ENCODE data around the gene ANAPC5.

ANAPC5 gene

GRCh38 chr12:121284551-121285390 is 67.4 kb downstream of the ANAPC5 start:
- TF ChIP-seq REST (IDR thresholded peaks at IDR 0.05; ENCODE audit: insufficient read depth in 1 of 2, low read depth in 2 of 2, low read length in 2 of 2) (no peak), FOXP2 (optimal IDR thresholded peaks at IDR 0.05; ENCODE audit: borderline replicate concordance, extremely low read depth, extremely low read length, insufficient read depth) (no peak), TAF1 (IDR thresholded peaks at IDR 0.05; ENCODE audit: borderline replicate concordance, insufficient read depth, low read length) (no peak), SIN3A (IDR thresholded peaks at IDR 0.05; ENCODE audit: borderline replicate concordance, insufficient read depth, low read length) (no peak), POLR2AphosphoS5 (IDR thresholded peaks at IDR 0.05; ENCODE audit: low read depth, low read length) (no peak)

GRCh38 chr12:121283841-121284240 is 68.4 kb downstream of the ANAPC5 start:
- TF ChIP-seq SIN3A (IDR thresholded peaks at IDR 0.05; ENCODE audit: borderline replicate concordance, insufficient read depth, low read length) (no peak), FOXP2 (optimal IDR thresholded peaks at IDR 0.05; ENCODE audit: borderline replicate concordance, extremely low read depth, extremely low read length, insufficient read depth) (no peak), POLR2AphosphoS5 (IDR thresholded peaks at IDR 0.05; ENCODE audit: low read depth, low read length) (no peak), TAF1 (IDR thresholded peaks at IDR 0.05; ENCODE audit: borderline replicate concordance, insufficient read depth, low read length) (no peak), REST (IDR thresholded peaks at IDR 0.05; ENCODE audit: insufficient read depth in 1 of 2, low read depth in 2 of 2, low read length in 2 of 2) (no peak)

- TF ChIP-seq FOXP2 (optimal IDR thresholded peaks at IDR 0.05; ENCODE audit: borderline replicate concordance, extremely low read depth, extremely low read length, insufficient read depth), result no peak
- no peak for TF ChIP-seq POLR2AphosphoS5 (IDR thresholded peaks at IDR 0.05; ENCODE audit: low read depth, low read length)
- no peak for TF ChIP-seq REST (IDR thresholded peaks at IDR 0.05; ENCODE audit: insufficient read depth in 1 of 2, low read depth in 2 of 2, low read length in 2 of 2)
- no peak for TF ChIP-seq TAF1 (IDR thresholded peaks at IDR 0.05; ENCODE audit: borderline replicate concordance, insufficient read depth, low read length)
- no peak for TF ChIP-seq SIN3A (IDR thresholded peaks at IDR 0.05; ENCODE audit: borderline replicate concordance, insufficient read depth, low read length)
Measured at GRCh38 chr12:121283388-121283787, 68.8 kb downstream of the ANAPC5 start.

GRCh38 chr12:121282072-121282742 is 70.0 kb downstream of the ANAPC5 start:
- TF ChIP-seq POLR2AphosphoS5 (IDR thresholded peaks at IDR 0.05; ENCODE audit: low read depth, low read length) (no peak), FOXP2 (optimal IDR thresholded peaks at IDR 0.05; ENCODE audit: borderline replicate concordance, extremely low read depth, extremely low read length, insufficient read depth) (no peak), REST (IDR thresholded peaks at IDR 0.05; ENCODE audit: insufficient read depth in 1 of 2, low read depth in 2 of 2, low read length in 2 of 2) (no peak), TAF1 (IDR thresholded peaks at IDR 0.05; ENCODE audit: borderline replicate concordance, insufficient read depth, low read length) (no peak), SIN3A (IDR thresholded peaks at IDR 0.05; ENCODE audit: borderline replicate concordance, insufficient read depth, low read length) (no peak)
